Measurements from ENCODE around the gene PCP2. TPM values are rescaled to one million over a fixed set of nuclear protein-coding genes. Genes with fewer than 3 reads are reported as not detected.

PCP2 gene
- total and polyA plus RNA-seq, 7 donors, result 0.20 TPM; not detected in 6

DNA sequence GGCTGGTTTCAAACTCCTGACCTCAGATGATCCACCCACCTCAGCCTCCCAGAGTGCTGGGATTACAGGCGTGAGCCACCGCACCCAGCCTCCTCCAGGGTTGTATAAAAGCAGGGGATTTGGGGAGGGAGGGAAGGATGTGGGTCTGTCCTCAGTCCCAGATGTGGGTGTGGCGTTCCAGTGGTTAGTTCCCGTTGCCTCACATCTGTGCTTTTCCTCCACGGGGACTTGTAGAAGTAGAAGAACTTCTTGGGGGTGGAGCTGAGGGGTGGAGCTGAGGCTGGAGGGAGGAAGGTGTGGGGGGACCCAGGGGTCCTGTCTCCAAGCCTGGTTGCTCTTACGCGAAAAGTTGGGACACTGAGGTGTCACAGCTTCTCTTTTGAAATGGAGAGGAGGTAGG lies 42.9 kb upstream of the PCP2 start:
- Histone ChIP-seq H3K27ac (no peak overlapping the region), H3K9me3 (no peaks in the 10 kb centered on the region), H3K27me3 (ENCODE audit: insufficient read depth in 3 of 3, low read length in 2 of 3) (peaks cover 0 to 32% (median 3%) of the 10 kb centered on the region in 3 donors), H3K36me3 (ENCODE audit: insufficient read depth in 1 of 2, low read depth in 1 of 2) (no peaks in the 10 kb centered on the region), H3K4me3 (no peak overlapping the region), H3K4me1 (no peaks in the 10 kb centered on the region)
- no peak for DNase-seq
- TF ChIP-seq CTCF (IDR thresholded peaks at IDR 0.05), result no peak
- intact Hi-C loops (cut with DNase I), result loop anchor here in 1 of 2 donors (5.0 kb wide), 1 partner anchor 109 kb away; no protein-coding TSS in a partner anchor
- 36 to 37% (median 37%) methylated on average over 7 of the region's 7 CpGs for WGBS, 3 donors
- no peak for ATAC-seq

DNA sequence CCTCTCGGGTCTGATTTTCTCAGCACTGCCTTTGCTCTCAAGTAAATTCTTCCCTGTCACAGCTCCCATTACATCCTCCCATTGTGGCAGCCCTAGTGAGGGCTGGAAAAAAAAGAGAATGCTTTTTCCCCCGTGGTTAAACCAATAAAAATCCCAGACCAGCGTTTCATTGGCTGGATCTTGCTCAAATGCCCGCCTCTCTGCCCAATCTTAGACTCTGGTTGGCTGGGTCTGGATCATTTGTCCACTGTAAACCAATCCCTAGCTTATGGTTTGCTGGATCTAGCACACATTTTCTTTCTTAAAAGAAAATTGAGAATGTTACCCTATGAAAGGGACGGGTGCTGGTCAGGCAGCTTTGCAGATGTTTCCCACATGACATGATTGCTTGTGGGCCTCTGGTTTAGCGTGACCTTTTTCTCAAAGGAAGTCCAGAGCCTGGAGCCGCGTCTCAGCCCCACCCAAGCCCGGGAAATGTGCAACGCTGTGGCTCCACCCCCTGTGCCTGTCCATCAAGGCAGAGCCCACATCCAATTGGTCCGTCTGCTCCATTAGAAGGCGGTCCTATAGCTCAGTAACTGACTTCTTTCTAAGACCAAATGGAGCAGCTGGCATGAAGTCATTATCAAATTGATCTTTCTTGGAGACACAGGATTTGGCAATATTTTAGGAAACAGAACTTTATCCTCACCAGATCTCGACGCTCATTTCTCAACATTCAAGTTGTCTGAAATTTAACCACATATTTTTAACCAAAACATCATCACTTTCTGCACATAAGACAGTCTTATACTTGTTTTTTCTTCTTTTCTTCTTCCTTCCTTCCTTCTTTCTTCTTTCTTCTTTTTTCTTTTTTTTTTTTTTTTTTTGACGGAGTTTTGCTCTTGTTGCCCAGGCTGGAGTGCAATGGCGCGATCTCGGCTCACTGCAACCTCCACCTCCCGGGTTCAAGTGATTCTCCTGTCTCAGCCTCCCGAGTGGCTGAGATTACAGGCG lies 40.8 kb upstream of the PCP2 start:
- H3K9me3 ChIP-seq, result no peaks in the 10 kb centered on the region
- no peaks in the 10 kb centered on the region for H3K36me3 ChIP-seq (ENCODE audit: insufficient read depth in 1 of 2, low read depth in 1 of 2)
- no peak overlapping the region for H3K4me3 ChIP-seq
- intact Hi-C loops (cut with DNase I), result loop anchor here in 1 of 2 donors (5.0 kb wide), 1 partner anchor 107 kb away; no protein-coding TSS in a partner anchor
- WGBS, 3 donors, result 39 to 50% (median 47%) methylated on average over 16 to 20 of the region's 21 CpGs
- peak; percentile 63 to 75 for DNase-seq
- peak in 3 of 4 donors; percentile 55 to 75 (median 73) for ATAC-seq
- no peak overlapping the region for H3K27ac ChIP-seq
- H3K27me3 ChIP-seq (ENCODE audit: insufficient read depth in 3 of 3, low read length in 2 of 3), result peaks cover 0 to 44% (median 12%) of the 10 kb centered on the region in 3 donors
- H3K4me1 ChIP-seq, result no peaks in the 10 kb centered on the region
- TF ChIP-seq CTCF (IDR thresholded peaks at IDR 0.05), result no peak

DNA sequence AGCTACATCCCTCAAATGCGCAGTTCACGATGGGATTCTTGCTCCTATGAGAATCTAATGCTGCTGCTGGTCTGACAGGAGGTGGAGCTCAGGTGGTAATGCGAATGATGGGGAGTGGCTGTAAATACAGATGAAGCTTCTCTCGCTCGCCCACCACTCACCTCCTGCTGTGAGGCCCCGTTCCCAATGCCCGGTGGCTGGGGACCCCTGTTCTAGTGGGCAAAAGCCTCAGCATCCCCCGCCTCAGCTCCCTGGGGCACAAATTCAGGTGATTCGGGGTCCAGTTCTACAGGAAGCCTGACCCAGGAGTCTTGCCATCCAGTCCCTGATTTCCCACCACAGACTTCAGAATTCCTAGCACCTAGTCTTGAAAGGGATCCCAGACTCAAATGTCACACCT lies 39.0 kb upstream of the PCP2 start:
- Histone ChIP-seq H3K9me3 (no peaks in the 10 kb centered on the region), H3K27ac (no peak overlapping the region), H3K4me1 (no peaks in the 10 kb centered on the region), H3K27me3 (ENCODE audit: insufficient read depth in 3 of 3, low read length in 2 of 3) (peaks cover 0 to 50% (median 17%) of the 10 kb centered on the region in 3 donors), H3K4me3 (no peak overlapping the region), H3K36me3 (ENCODE audit: insufficient read depth in 1 of 2, low read depth in 1 of 2) (no peaks in the 10 kb centered on the region)
- DNase-seq (no peak), ATAC-seq (no peak)
- WGBS, 3 donors, result 46 to 53% (median 49%) methylated on average over 9 of the region's 9 CpGs
- TF ChIP-seq CTCF (IDR thresholded peaks at IDR 0.05), result no peak
- intact Hi-C loops (cut with DNase I), result no loop called here

DNA sequence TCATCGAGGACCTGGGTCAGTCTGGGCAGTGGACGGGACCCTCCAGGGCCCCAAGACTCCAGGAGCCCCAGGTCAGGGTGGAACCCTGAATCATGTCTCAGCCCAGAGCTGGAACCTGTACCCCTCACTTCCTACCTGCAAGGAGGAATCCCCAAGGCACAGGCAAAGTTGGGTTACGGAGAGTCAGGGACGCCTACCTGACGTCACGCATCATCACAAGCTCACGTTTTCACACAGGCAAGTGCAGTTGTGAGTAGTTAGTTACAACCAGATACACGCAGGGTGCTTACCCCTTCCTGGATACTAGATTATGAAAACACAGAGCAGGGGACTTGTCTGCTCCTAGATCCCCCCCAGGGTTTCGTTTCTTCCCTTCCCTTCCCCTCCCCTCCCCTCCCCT lies 37.3 kb upstream of the PCP2 start:
- no peak for TF ChIP-seq CTCF (IDR thresholded peaks at IDR 0.05)
- Histone ChIP-seq H3K27ac (no peak overlapping the region), H3K4me3 (no peak overlapping the region), H3K4me1 (no peaks in the 10 kb centered on the region), H3K27me3 (ENCODE audit: insufficient read depth in 3 of 3, low read length in 2 of 3) (peaks cover 0 to 39% (median 19%) of the 10 kb centered on the region in 3 donors), H3K9me3 (no peaks in the 10 kb centered on the region), H3K36me3 (ENCODE audit: insufficient read depth in 1 of 2, low read depth in 1 of 2) (no peaks in the 10 kb centered on the region)
- DNase-seq, result no peak
- ATAC-seq, result no peak
- 23 to 30% (median 25%) methylated on average over 9 of the region's 9 CpGs for WGBS, 3 donors
- intact Hi-C loops (cut with DNase I), result no loop called here

Measured in psoas muscle (tissue), 8 donors.